GM21367 (cell line): Measurements from ENCODE around the gene QARS1.

ENCODE experiments used
- ATAC-seq: cut with Tn5 transposase; IDR thresholded peaks from one replicate; pipeline ENCODE4 v1.9.1; 2021; ENCODE audit not compliant: unreplicated experiment

The QARS1 gene

GRCh38 chr3:49120438-49121131 is 16.0 kb upstream of the QARS1 start, which contains the start of gene USP19:
TSS of gene USP19 (minus strand) at chr3:49120823. CDS start at chr3:49119145, 1,678 bp downstream.
- peak; percentile 80 for ATAC-seq

GRCh38 chr3:49120096-49120437 is 15.5 kb upstream of the QARS1 start:
- no peak for ATAC-seq

GRCh38 chr3:49119439-49119838 is 14.9 kb upstream of the QARS1 start:
- ATAC-seq: no peak

GRCh38 chr3:49119036-49119435 is 14.5 kb upstream of the QARS1 start:
- no peak for ATAC-seq

DNA sequence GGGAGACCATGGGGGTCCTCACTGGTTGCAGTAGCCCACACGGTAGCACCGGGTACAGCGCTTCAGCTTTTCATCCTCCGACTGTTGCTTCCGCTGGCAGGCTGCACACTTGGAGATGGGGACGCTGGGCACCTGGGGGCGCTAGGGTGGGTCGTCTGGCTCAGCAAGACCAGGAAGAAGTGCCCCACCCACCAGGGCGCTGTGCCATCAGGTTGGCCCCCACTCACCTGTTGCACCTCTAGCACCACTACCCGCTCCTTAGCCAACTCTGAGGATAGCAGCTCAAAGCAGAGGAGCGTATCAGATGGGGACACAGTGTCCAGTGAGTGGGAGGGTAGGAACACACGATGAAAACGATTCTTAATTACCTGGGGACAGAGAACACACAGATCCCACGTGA is 7.7 kb upstream of the QARS1 start:
- ATAC-seq: no peak

GRCh38 chr3:49111347-49111746 is 6.8 kb upstream of the QARS1 start:
- ATAC-seq: no peak

- no peak for ATAC-seq
These were observed 6.2 kb upstream of the QARS1 start for GRCh38 chr3:49110780-49111179.

DNA sequence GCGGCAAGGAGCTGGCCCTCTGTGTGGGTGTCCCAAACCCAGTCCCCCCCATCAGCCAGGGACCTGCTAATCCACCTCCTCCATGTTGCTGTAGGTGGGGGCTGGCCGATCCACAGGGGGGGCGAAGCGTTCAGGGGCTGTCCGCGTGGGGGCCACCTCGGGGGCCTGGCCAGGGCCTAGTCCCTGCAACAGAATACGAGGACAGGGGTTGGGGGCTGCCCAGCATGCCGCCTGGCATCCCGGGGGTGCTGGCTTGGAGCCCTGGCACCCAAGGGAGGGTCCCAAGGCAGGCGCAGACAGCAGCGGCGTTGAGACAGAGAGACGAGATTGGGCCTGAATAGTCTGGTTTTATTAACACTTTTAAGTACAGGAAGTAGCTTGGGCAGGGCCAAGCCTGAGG is 3.8 kb upstream of the QARS1 start:
- ATAC-seq: no peak

DNA sequence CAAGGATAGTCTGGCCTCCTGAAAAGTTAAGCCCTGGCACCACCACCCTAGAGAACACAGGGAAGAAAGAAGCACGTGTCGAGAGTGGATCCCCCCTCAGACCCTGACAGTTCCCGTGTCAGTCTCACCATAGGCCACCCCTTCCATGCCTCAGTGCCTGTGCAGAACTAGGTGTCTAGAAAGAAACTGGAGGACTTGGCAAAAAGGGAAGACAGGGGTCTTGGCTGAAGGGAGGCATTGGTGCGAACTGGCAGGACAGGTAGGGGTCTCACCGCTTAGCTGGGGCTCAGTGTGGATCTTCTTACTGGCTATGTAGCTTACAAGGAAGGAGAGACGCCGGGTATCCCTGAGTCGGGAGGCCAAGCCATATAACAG is 518 bp downstream of the QARS1 start:
- ATAC-seq: no peak

DNA sequence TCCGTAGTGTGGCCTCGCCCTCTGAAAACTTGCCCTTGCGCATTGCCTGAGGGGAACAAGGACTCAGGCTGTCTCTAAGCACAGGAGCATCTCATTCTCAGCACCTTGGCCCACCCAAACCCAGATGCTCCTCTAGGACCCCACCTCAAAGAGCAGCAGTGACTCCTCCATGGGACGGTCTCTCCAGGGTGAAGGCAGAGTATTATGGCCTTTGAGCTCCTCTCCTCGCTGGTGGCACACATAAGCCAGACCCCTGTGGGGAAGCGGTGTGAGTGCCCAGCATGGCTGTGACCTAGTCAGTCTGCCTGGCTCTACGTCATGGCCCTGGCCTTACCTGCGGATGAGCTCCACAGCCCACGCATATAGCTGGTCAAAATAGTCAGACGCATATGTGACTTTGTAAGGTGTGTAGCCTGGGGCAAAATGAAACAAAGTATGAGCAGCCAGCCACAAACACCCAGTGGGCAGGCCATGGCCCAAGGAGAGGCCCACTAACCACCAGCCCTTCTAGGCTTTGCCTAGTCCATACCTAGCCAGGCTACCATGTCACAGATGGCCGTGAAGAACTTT is 4.4 kb downstream of the QARS1 start:
- no peak for ATAC-seq

GRCh38 chr3:49098910-49099630 is 5.5 kb downstream of the QARS1 start:
- ATAC-seq: no peak

- ATAC-seq: no peak
These were observed 6.1 kb downstream of the QARS1 start for GRCh38 chr3:49098429-49098828.

DNA sequence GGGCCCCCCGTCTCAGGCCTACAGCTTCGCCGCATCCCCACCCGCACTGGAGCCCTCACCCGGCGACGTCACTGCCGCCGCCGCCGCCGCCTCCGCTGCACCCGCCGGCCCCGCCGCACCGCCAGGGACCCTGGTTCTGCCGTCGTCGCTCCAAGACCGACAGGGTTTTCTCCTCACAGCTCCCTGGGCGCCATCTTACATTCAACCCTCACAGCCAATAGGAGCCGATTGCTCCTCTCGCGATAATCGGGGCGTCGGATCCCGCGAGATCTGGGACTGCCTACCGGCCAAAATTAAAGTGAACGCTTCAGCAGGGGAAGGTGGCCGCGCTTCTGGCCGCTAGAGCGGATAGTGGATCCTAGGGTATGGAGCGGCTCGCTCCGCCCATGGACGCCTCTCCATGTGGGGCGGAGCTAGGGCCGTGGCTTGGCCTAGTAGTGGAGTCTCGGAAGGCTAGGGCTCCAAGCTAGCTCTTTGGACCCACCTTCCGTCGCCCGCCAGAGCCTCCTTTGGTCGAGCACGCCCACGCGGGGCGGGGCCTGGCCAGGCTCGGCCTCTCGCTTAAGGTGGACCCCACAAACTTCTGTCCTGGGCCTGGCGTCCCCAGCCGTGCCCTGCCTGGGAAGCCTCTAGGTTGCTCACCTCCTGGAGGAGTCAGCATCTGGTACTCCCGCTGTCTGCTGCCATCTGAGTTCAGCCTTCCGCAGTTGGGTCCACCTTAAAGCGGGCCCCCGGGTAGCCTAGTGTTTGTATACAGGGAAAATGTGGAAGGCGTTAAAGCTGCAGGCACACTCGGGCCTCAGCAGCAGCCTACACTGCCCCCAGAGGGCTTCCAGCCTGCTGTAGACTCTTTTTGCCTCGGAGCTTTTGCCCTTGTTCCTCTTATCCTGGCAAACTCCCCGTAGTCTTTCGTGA is 10.4 kb downstream of the QARS1 start, which contains the start of gene QRICH1:
Gene QRICH1, minus strand, starts transcription at position 219 of the 915 bp plus-strand sequence. CDS start 17,054 bp downstream, outside the sequence.
- peak; percentile 64 for ATAC-seq

DNA sequence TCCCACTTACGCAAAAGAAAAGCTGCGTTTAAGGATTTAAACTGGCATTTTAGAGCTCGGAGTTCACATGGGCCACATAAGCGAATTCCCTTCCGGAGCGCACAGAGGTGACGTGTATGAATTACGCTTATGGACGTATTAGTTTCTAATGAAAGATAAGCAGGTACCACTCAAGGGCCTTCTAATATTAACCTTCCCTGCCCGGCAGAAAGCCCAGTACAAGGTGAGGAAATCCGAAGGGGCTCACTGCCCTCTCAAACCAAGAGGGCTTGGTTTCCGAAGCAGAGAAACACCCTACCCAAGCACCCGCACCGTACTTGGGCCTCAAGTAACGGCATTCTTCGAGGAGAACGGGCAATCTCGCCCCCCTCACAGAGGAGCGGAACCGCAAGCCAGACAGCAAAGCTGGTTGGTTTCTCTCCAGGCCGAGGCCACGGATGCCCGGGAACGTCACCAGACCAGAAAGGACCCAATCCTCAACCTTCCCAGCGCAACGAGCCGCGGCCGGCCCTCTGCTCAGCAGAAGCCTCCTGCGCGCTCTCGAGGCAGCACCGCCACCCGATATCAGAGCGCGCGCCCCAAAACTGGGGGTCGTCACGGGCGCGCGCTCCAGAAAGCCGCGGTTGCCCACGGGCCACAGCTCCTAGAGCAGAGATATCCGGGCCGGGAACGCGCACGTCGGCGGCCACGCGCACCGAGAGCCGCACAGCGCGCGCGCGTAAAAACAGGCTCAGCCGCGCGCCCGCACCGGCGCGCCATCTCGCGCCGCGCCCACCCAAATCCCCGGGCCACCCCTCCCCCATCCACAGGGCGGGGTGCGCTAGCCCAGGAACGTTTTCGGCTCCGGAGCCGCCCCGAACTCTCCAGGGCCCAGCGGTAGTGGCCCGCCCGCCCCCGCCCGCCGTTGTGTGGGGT is 11.4 kb downstream of the QARS1 start:
- ATAC-seq: peak; percentile 26

GRCh38 chr3:49081429-49081828 is 23.1 kb downstream of the QARS1 start:
- ATAC-seq: no peak

DNA sequence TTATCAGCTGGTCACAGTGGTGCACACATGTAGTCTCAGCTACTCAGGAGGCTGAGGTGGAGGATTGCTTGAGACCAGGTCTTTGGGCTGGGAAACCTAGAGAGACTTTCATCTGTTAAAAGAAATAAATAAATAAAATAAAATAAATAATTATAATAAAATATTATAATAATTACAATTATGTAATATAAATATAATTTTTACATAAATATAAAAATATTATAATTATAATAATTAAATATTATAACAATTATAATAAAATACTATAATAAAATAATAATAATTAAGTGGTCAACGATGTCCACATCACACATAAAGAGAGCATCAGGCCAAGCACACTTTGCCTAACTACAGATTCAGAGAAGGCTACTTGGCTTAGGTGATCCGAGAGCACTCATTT is 25.3 kb downstream of the QARS1 start:
- no peak for ATAC-seq

- ATAC-seq: no peak
These were observed 27.9 kb downstream of the QARS1 start for GRCh38 chr3:49076646-49077045.

DNA sequence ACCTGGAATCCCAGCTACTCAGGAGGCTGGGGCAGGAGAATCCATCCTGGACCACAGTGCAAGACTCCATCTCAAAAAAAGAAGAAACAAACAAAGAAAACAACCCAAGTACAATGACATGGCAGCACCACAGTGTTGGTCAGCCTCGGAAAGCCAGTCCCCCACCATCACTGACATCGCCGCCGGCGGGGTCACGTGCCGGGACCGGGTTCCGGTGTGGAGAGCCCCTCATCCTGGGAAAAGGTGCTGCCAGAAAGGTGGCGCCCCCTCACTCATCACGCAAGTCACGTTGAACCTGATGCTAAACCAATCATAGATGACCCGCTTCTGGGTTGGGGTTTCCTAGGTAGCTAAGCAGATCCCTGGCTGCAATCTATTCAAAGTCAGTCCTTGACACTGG is 28.4 kb downstream of the QARS1 start:
- ATAC-seq: no peak

- ATAC-seq: no peak
These were observed 46.5 kb downstream of the QARS1 start for GRCh38 chr3:49058011-49058410.

- no peak for ATAC-seq
These were observed 47.3 kb downstream of the QARS1 start for GRCh38 chr3:49057268-49057667.
